Mammary epithelial cell (primary cell): ENCODE results near the gene CEP112.

Source experiments
- EZH2 ChIP-seq: IDR thresholded peaks from 2 replicates; pipeline ENCODE4 v1.6.1; 2012; ENCODE audit warnings: low read length, inconsistent platforms, borderline replicate concordance
- TF ChIP-seq, protein P1 (sequence below), 2 donors: IDR thresholded peaks in 1 of 2; conservative IDR thresholded peaks in 1 of 2; 2 replicates each; pipeline ENCODE4 v1.5.1; 2011 to 2012; ENCODE audit warnings: inconsistent platforms in 2 of 2, low read length in 2 of 2, mild to moderate bottlenecking in 2 of 2, control low read depth in 1 of 2, low read depth in 1 of 2; ENCODE audit not compliant: insufficient read depth in 1 of 2; ENCODE audit errors: extremely low read depth in 1 of 2

GRCh38 chr17:66114609-66115008, 77.3 kb downstream of the CEP112 start:
- TF ChIP-seq, protein P1, sequence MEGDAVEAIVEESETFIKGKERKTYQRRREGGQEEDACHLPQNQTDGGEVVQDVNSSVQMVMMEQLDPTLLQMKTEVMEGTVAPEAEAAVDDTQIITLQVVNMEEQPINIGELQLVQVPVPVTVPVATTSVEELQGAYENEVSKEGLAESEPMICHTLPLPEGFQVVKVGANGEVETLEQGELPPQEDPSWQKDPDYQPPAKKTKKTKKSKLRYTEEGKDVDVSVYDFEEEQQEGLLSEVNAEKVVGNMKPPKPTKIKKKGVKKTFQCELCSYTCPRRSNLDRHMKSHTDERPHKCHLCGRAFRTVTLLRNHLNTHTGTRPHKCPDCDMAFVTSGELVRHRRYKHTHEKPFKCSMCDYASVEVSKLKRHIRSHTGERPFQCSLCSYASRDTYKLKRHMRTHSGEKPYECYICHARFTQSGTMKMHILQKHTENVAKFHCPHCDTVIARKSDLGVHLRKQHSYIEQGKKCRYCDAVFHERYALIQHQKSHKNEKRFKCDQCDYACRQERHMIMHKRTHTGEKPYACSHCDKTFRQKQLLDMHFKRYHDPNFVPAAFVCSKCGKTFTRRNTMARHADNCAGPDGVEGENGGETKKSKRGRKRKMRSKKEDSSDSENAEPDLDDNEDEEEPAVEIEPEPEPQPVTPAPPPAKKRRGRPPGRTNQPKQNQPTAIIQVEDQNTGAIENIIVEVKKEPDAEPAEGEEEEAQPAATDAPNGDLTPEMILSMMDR (conservative IDR thresholded peaks at IDR 0.05 in 1 of 2, IDR thresholded peaks at IDR 0.05 in 1 of 2; ENCODE audit: extremely low read depth in 1 of 2, insufficient read depth in 1 of 2, low read depth in 1 of 2, low read length in 2 of 2): no peak
- no peak for TF ChIP-seq EZH2
